Caco-2 (cell line): ENCODE results near the gene C11orf91. TPM values are rescaled to one million over a fixed set of nuclear protein-coding genes. Genes with fewer than 3 reads are reported as not detected.

ENCODE experiments used
- BruUV-seq: library from RNA; stranded (reverse); fragments of 400-500 nt; replicated peaks from 2 replicates; lab custom pipeline; 2021; lab: Mats Ljungman, UMichigan
- CTCF ChIA-PET: fragments of 300-600 bp; sonication (Branson Sonifier 250); formaldehyde crosslinking; loops from one replicate; lab custom pipeline; 2022; ENCODE audit warnings: antibody characterized with exemption; lab: Charles Lee
- POLR2A ChIA-PET: fragments of 300-600 bp; sonication (Branson Sonifier 250); formaldehyde crosslinking; loops from one replicate; lab custom pipeline; 2022; ENCODE audit warnings: antibody characterized with exemption; lab: Charles Lee
- DNase-seq, 2 experiments: peaks; one replicate each; pipeline versions ENCODE4 v3.0.0 to v3.0.0-alpha.2; 2020 to 2022
- H3K27me3 ChIP-seq: replicated peaks from 2 replicates; pipeline ENCODE4 v1.6.0; 2011; ENCODE audit warnings: low read length; ENCODE audit not compliant: control insufficient read depth, insufficient read depth
- H3K36me3 ChIP-seq: 2 replicates; pipeline ENCODE4 v1.5.1; 2011; ENCODE audit warnings: low read length; ENCODE audit not compliant: control insufficient read depth, insufficient read depth
- H3K4me1 ChIP-seq: fragments of 250-450 bp; sonication (Bioruptor Pico); 2 replicates; pipeline ENCODE4 v1.5.1; 2020; ENCODE audit warnings: mild to moderate bottlenecking
- H3K4me3 ChIP-seq: 2 replicates; pipeline ENCODE4 v1.5.1; 2011; ENCODE audit warnings: low read depth, mild to moderate bottlenecking, control low read depth, low read length
- H3K9me3 ChIP-seq: fragments of 250-450 bp; sonication (Bioruptor Pico); 2 replicates; pipeline ENCODE4 v1.5.1; 2020; ENCODE audit warnings: mild to moderate bottlenecking, moderate library complexity
- H3K27ac Mint-ChIP-seq: one replicate; pipeline ENCODE4 v1.8.0; 2022; ENCODE audit warnings: mixed read lengths; ENCODE audit not compliant: unreplicated experiment
- H3K27me3 Mint-ChIP-seq: one replicate; pipeline ENCODE4 v1.8.0; 2022; ENCODE audit warnings: mixed read lengths; ENCODE audit not compliant: insufficient read depth, unreplicated experiment
- H3K36me3 Mint-ChIP-seq: one replicate; pipeline ENCODE4 v1.8.0; 2022; ENCODE audit warnings: mild to moderate bottlenecking, mixed read lengths; ENCODE audit not compliant: insufficient read depth, unreplicated experiment
- H3K4me1 Mint-ChIP-seq: one replicate; pipeline ENCODE4 v1.8.0; 2022; ENCODE audit warnings: low read depth, mixed read lengths; ENCODE audit not compliant: unreplicated experiment
- H3K4me3 Mint-ChIP-seq: one replicate; pipeline ENCODE4 v1.8.0; 2022; ENCODE audit warnings: mild to moderate bottlenecking, moderate library complexity, mixed read lengths; ENCODE audit not compliant: unreplicated experiment
- H3K9me3 Mint-ChIP-seq: one replicate; pipeline ENCODE4 v1.8.0; 2022; ENCODE audit warnings: mixed read lengths; ENCODE audit not compliant: unreplicated experiment
- intact Hi-C: fragments of 100-400 bp; cut with micrococcal nuclease; formaldehyde crosslinking; loops from one replicate; pipeline ENCODE4 v1.10.0; 2022; ENCODE audit not compliant: unreplicated experiment
- total RNA-seq: library from RNA; stranded (reverse); gene quantifications from 2 replicates; pipeline ENCODE4 v1.2.3, GENCODE V29; 2022
- TF ChIP-seq, protein P1 (sequence below), 2 experiments: fragments of 200-600 bp in 1 of 2; IDR thresholded peaks; 1 replicate in 1 of 2; 2 replicates in 1 of 2; pipeline versions ENCODE4 v1.5.1 to v1.8.0; 2011 to 2022; ENCODE audit warnings: antibody characterized with exemption in 1 of 2, control low read depth in 1 of 2, inconsistent platforms in 1 of 2, low read depth in 1 of 2, low read length in 1 of 2, mild to moderate bottlenecking in 1 of 2, moderate library complexity in 1 of 2; ENCODE audit not compliant: insufficient read depth in 1 of 2, severe bottlenecking in 1 of 2, unreplicated experiment in 1 of 2

Gene C11orf91
- total RNA-seq, 1 experiment from 2014 or later, result not detected

- no peak overlapping the region for H3K4me3 ChIP-seq
- DNase-seq, result no peak
- H3K4me3 Mint-ChIP-seq, result no peak overlapping the region
- H3K4me1 Mint-ChIP-seq, result no peaks in the 10 kb centered on the region
- TF ChIP-seq, protein P1, sequence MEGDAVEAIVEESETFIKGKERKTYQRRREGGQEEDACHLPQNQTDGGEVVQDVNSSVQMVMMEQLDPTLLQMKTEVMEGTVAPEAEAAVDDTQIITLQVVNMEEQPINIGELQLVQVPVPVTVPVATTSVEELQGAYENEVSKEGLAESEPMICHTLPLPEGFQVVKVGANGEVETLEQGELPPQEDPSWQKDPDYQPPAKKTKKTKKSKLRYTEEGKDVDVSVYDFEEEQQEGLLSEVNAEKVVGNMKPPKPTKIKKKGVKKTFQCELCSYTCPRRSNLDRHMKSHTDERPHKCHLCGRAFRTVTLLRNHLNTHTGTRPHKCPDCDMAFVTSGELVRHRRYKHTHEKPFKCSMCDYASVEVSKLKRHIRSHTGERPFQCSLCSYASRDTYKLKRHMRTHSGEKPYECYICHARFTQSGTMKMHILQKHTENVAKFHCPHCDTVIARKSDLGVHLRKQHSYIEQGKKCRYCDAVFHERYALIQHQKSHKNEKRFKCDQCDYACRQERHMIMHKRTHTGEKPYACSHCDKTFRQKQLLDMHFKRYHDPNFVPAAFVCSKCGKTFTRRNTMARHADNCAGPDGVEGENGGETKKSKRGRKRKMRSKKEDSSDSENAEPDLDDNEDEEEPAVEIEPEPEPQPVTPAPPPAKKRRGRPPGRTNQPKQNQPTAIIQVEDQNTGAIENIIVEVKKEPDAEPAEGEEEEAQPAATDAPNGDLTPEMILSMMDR (IDR thresholded peaks at IDR 0.05; ENCODE audit: insufficient read depth in 1 of 2, low read depth in 1 of 2, low read length in 1 of 2, severe bottlenecking in 1 of 2, unreplicated experiment in 1 of 2), result no peak
- H3K36me3 ChIP-seq, result no peaks in the 10 kb centered on the region
- H3K9me3 ChIP-seq, result no peaks in the 10 kb centered on the region
- peaks cover 14% of the 10 kb centered on the region for H3K27me3 Mint-ChIP-seq
- H3K27me3 ChIP-seq, result no peaks in the 10 kb centered on the region
- ChIA-PET POLR2A (no interaction called here), CTCF (no interaction called here)
- no peaks in the 10 kb centered on the region for H3K36me3 Mint-ChIP-seq
- H3K9me3 Mint-ChIP-seq, result no peaks in the 10 kb centered on the region
- H3K4me1 ChIP-seq, result no peaks in the 10 kb centered on the region
- no TSS peak for BruUV-seq
- no peak overlapping the region for H3K27ac Mint-ChIP-seq
- intact Hi-C loops, result no loop called here
These were observed 46.0 kb downstream of the C11orf91 start for GRCh38 chr11:33654594-33654993.

DNA sequence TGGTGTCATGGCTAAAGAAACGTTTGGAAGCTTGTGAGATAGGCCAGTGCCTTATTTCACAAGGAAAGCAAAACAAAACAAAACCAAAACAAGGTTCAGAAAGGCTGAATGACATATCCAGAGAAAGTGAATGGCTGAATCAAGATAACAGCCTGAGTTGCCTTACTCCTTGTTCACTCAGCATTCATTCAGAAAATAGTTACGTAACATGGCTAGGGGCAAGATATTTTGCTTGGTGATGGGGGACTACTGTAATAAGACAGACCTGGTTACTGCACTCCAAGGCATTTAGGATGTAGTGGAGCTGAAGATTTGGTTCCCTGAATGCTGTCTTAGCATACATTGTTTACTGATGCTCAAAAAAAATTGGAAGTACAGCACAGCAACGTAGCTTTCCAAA, 47.7 kb downstream of the C11orf91 start:
- Histone ChIP-seq H3K4me1 (no peaks in the 10 kb centered on the region), H3K4me3 (no peak overlapping the region), H3K27me3 (no peaks in the 10 kb centered on the region), H3K9me3 (no peaks in the 10 kb centered on the region), H3K36me3 (no peaks in the 10 kb centered on the region)
- Mint-ChIP-seq H3K9me3 (no peaks in the 10 kb centered on the region), H3K27ac (no peak overlapping the region), H3K36me3 (no peaks in the 10 kb centered on the region), H3K4me3 (no peak overlapping the region), H3K4me1 (no peaks in the 10 kb centered on the region), H3K27me3 (peaks cover 14% of the 10 kb centered on the region)
- DNase-seq, result no peak
- CTCF ChIA-PET, result no interaction called here
- BruUV-seq, result no TSS peak
- intact Hi-C loops, result no loop called here
- TF ChIP-seq, protein P1 (IDR thresholded peaks at IDR 0.05; ENCODE audit: insufficient read depth in 1 of 2, low read depth in 1 of 2, low read length in 1 of 2, severe bottlenecking in 1 of 2, unreplicated experiment in 1 of 2), result no peak
- POLR2A ChIA-PET, result no interaction called here

GRCh38 chr11:33652431-33652830, 48.2 kb downstream of the C11orf91 start:
- intact Hi-C loops, result no loop called here
- DNase-seq, result no peak
- TF ChIP-seq, protein P1 (IDR thresholded peaks at IDR 0.05; ENCODE audit: insufficient read depth in 1 of 2, low read depth in 1 of 2, low read length in 1 of 2, severe bottlenecking in 1 of 2, unreplicated experiment in 1 of 2), result no peak
- ChIA-PET CTCF (no interaction called here), POLR2A (no interaction called here)
- Histone ChIP-seq H3K36me3 (no peaks in the 10 kb centered on the region), H3K4me3 (no peak overlapping the region), H3K27me3 (no peaks in the 10 kb centered on the region), H3K4me1 (no peaks in the 10 kb centered on the region), H3K9me3 (no peaks in the 10 kb centered on the region)
- Mint-ChIP-seq H3K4me1 (no peaks in the 10 kb centered on the region), H3K36me3 (no peaks in the 10 kb centered on the region), H3K27ac (no peak overlapping the region), H3K27me3 (peaks cover 14% of the 10 kb centered on the region), H3K4me3 (no peak overlapping the region), H3K9me3 (no peaks in the 10 kb centered on the region)
- BruUV-seq, result no TSS peak
